Stimulated activated memory B cell treated with anti-CD40 and anti-IgM and Interleukin-4, amounts not matched to agents 10 μg/mL and 1 μg/mL and 100 μg/mL, for 72 hours (primary cell): ENCODE results near the gene IQCM.

Experiments used
- ATAC-seq: fragments of 150-1000 bp; cut with Tn5 transposase; 2 replicates; pipeline ENCODE4 v1.10.0; 2021
- H3K27ac Mint-ChIP-seq: one replicate; pipeline ENCODE4 v1.8.0; 2022; ENCODE audit warnings: mild to moderate bottlenecking, mixed read lengths
- H3K27me3 Mint-ChIP-seq: one replicate; pipeline ENCODE4 v1.8.0; 2022; ENCODE audit warnings: mixed read lengths
- H3K36me3 Mint-ChIP-seq: one replicate; pipeline ENCODE4 v1.8.0; 2022; ENCODE audit warnings: mixed read lengths
- H3K4me1 Mint-ChIP-seq: one replicate; pipeline ENCODE4 v1.8.0; 2022; ENCODE audit warnings: mixed read lengths
- H3K4me3 Mint-ChIP-seq: one replicate; pipeline ENCODE4 v1.8.0; 2022; ENCODE audit warnings: mild to moderate bottlenecking, moderate library complexity, mixed read lengths
- H3K9me3 Mint-ChIP-seq: one replicate; pipeline ENCODE4 v1.8.0; 2022; ENCODE audit warnings: mixed read lengths

Gene IQCM

GRCh38 chr4:149746276-149746675, 69.4 kb downstream of the IQCM start:
- no peaks in the 10 kb centered on the region for H3K36me3 Mint-ChIP-seq
- no peak for ATAC-seq
- H3K4me3 Mint-ChIP-seq, result no peak overlapping the region
- no peaks in the 10 kb centered on the region for H3K4me1 Mint-ChIP-seq
- no peaks in the 10 kb centered on the region for H3K9me3 Mint-ChIP-seq
- no peaks in the 10 kb centered on the region for H3K27me3 Mint-ChIP-seq
- no peak overlapping the region for H3K27ac Mint-ChIP-seq

DNA sequence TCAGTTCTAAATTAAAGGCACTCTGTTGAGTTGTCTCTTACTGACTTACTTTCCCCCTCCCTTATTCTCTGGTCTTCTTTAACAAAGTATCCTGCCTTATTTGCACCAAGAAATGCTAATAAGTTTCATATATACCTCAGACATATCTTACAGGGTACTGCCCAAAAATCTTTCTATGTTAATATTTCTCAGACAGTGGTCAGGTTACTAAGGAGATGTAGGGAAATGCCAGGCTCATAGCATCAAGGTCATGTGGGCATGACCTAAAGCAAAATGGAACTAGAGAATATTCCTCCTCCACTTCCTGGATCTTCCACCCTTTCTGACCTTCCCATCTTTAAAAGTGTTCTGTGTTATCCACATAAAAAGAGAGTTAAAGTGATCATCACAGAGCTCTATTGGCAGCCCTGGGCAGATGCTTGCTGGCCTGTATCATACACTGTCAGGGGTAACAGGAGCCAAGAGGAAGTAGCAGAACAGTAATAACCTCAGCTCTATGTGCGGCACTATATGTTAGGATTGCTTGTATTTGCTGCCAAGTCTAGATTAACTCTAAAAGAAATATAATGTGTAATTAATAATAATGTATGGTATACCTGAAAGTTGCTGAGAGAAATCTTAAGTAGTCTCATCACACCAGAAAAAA, 74.3 kb downstream of the IQCM start:
- Mint-ChIP-seq H3K4me3 (no peak overlapping the region), H3K4me1 (no peaks in the 10 kb centered on the region), H3K36me3 (no peaks in the 10 kb centered on the region), H3K27ac (no peak overlapping the region), H3K27me3 (no peaks in the 10 kb centered on the region), H3K9me3 (no peaks in the 10 kb centered on the region)
- no peak for ATAC-seq

DNA sequence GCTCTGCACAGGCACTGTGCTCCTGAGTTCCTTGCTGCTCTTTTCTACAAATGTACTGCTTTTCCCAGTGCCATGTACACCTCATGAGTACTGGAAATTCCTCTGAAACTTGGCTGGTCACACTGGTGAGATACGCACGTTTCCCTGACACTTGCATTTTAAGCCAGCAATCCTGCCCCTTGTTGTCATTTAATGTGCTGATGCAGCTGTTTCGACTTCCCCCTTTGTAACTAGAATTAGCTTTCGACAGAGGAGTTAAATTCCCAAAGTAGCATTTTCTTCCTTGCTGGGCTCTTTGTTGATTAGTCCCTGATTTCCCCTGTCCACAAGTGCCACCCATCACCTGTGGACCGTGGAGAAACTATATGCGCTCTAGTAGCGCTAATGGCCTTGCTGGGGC, 77.5 kb downstream of the IQCM start:
- no peaks in the 10 kb centered on the region for H3K27me3 Mint-ChIP-seq
- H3K27ac Mint-ChIP-seq, result no peak overlapping the region
- H3K36me3 Mint-ChIP-seq, result no peaks in the 10 kb centered on the region
- no peak for ATAC-seq
- H3K9me3 Mint-ChIP-seq, result no peaks in the 10 kb centered on the region
- no peak overlapping the region for H3K4me3 Mint-ChIP-seq
- H3K4me1 Mint-ChIP-seq, result no peaks in the 10 kb centered on the region

DNA sequence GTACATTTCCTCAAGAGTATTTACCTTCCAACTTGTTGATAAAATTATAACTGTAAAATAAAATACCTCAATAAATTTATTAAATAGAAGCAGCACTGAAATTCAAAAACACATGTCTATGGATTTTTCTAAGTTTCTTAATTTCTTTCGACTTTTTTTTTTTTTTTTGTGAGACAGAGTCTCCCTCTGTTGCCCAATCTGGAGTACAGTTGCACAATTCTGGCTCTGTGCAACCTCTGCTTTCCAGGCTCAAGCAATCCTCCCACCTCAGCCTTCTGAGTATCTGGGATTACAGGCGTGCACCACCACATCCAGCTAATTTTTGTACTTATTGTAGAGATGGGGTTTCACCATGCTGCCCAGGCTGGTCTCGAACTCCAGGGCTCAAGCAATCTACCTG, 79.8 kb downstream of the IQCM start:
- Mint-ChIP-seq H3K27me3 (no peaks in the 10 kb centered on the region), H3K9me3 (peaks cover 2% of the 10 kb centered on the region), H3K4me1 (no peaks in the 10 kb centered on the region), H3K4me3 (no peak overlapping the region), H3K36me3 (no peaks in the 10 kb centered on the region), H3K27ac (no peak overlapping the region)
- ATAC-seq, result no peak

DNA sequence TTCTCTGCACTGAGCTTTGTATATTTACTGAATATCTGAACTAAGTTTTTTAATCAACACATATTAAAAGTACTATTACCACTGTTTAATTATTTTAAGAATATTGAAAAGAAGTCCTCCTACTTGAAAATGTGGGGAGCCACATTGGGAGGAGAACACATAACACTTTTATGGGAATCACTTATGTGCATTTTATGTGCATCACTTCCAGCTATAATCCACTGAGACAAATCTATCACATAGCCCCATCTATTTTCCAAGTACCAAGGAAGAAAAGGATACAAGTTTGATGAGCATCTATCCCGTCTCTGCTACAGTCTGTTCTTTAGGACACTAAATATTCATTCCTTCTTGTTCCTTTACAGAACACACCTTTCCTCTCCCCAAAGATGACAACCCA, 87.2 kb downstream of the IQCM start:
- H3K4me1 Mint-ChIP-seq, result no peaks in the 10 kb centered on the region
- H3K27ac Mint-ChIP-seq, result no peak overlapping the region
- no peaks in the 10 kb centered on the region for H3K27me3 Mint-ChIP-seq
- ATAC-seq, result no peak
- H3K36me3 Mint-ChIP-seq, result no peaks in the 10 kb centered on the region
- H3K9me3 Mint-ChIP-seq, result peaks cover 6% of the 10 kb centered on the region
- no peak overlapping the region for H3K4me3 Mint-ChIP-seq

DNA sequence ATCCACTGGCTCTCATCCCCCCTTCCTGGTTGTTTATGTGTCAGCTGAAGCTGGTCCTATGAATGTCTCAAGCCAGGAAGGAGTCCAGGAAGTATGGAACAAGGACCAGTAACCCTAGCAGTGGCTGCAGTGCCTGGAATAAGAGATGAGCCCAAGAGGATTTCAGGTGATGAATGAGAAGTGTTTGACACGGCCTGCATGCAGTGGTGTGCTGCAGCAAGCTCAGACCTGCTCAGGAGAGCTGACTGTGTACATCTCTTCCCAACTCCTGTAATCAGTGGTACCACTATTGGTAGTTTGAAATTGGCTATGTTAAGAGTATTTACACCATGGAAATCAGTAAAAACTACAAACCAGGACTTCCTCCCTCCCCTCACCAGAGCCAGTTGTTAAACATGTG, 88.0 kb downstream of the IQCM start:
- ATAC-seq, result no peak
- Mint-ChIP-seq H3K36me3 (no peaks in the 10 kb centered on the region), H3K4me1 (no peaks in the 10 kb centered on the region), H3K27me3 (no peaks in the 10 kb centered on the region), H3K9me3 (peaks cover 6% of the 10 kb centered on the region), H3K4me3 (no peak overlapping the region), H3K27ac (no peak overlapping the region)

DNA sequence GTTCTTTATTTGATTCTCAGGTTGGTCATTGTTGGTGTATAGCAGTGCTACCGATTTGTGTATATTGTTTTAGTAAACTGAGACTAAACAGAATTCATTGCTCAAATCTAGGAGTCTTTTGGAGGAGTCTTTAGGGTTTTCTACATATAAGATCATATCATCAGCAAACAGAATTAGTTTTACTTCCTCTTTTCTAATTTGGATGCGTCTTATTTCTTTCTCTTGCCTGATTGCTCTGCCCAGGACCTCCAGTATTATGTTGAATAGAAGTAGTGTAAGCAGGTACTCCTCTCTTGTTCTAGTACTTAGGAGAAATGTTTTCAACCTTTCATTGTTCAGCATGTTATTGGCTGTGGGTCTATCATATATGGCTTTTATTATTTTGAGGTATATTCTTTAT, 92.6 kb downstream of the IQCM start:
- Mint-ChIP-seq H3K9me3 (peaks cover 3% of the 10 kb centered on the region), H3K4me1 (no peaks in the 10 kb centered on the region), H3K27ac (no peak overlapping the region), H3K27me3 (no peaks in the 10 kb centered on the region), H3K36me3 (no peaks in the 10 kb centered on the region), H3K4me3 (no peak overlapping the region)
- ATAC-seq, result no peak

DNA sequence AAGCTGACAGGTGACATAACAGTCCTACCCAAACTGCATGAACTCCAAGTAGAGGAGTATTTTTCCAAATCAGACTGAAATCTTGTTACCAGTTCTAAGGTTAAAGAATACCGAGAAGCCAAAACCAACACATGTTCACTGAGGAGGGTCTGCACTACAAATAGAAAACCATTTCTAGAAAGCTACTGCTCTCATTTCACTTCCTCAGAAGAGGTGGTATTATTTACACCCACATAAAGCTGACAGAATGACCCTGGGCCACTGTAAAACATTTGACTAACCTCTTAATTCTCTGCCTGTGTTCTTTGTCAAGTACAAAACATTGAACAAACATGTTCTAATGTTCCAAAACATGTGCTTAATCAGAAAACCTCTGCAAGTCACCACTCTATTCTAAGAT, 95.8 kb downstream of the IQCM start:
- H3K4me3 Mint-ChIP-seq, result no peak overlapping the region
- no peaks in the 10 kb centered on the region for H3K4me1 Mint-ChIP-seq
- no peak overlapping the region for H3K27ac Mint-ChIP-seq
- ATAC-seq, result no peak
- peaks cover 3% of the 10 kb centered on the region for H3K9me3 Mint-ChIP-seq
- H3K27me3 Mint-ChIP-seq, result no peaks in the 10 kb centered on the region
- H3K36me3 Mint-ChIP-seq, result no peaks in the 10 kb centered on the region

GRCh38 chr4:149719357-149719756, 96.3 kb downstream of the IQCM start:
- H3K36me3 Mint-ChIP-seq, result no peaks in the 10 kb centered on the region
- no peak overlapping the region for H3K27ac Mint-ChIP-seq
- H3K9me3 Mint-ChIP-seq, result peaks cover 1% of the 10 kb centered on the region
- ATAC-seq, result no peak
- no peaks in the 10 kb centered on the region for H3K27me3 Mint-ChIP-seq
- no peaks in the 10 kb centered on the region for H3K4me1 Mint-ChIP-seq
- no peak overlapping the region for H3K4me3 Mint-ChIP-seq

- Mint-ChIP-seq H3K4me1 (no peaks in the 10 kb centered on the region), H3K9me3 (no peaks in the 10 kb centered on the region), H3K4me3 (no peak overlapping the region), H3K27me3 (no peaks in the 10 kb centered on the region), H3K36me3 (no peaks in the 10 kb centered on the region), H3K27ac (no peak overlapping the region)
- ATAC-seq, result no peak
Measured at GRCh38 chr4:149718500-149718899, 97.1 kb downstream of the IQCM start.

- Mint-ChIP-seq H3K4me3 (no peak overlapping the region), H3K36me3 (no peaks in the 10 kb centered on the region), H3K27ac (no peak overlapping the region), H3K4me1 (no peaks in the 10 kb centered on the region), H3K27me3 (no peaks in the 10 kb centered on the region), H3K9me3 (no peaks in the 10 kb centered on the region)
- ATAC-seq, result no peak
Measured at GRCh38 chr4:149716728-149717127, 98.9 kb downstream of the IQCM start.

DNA sequence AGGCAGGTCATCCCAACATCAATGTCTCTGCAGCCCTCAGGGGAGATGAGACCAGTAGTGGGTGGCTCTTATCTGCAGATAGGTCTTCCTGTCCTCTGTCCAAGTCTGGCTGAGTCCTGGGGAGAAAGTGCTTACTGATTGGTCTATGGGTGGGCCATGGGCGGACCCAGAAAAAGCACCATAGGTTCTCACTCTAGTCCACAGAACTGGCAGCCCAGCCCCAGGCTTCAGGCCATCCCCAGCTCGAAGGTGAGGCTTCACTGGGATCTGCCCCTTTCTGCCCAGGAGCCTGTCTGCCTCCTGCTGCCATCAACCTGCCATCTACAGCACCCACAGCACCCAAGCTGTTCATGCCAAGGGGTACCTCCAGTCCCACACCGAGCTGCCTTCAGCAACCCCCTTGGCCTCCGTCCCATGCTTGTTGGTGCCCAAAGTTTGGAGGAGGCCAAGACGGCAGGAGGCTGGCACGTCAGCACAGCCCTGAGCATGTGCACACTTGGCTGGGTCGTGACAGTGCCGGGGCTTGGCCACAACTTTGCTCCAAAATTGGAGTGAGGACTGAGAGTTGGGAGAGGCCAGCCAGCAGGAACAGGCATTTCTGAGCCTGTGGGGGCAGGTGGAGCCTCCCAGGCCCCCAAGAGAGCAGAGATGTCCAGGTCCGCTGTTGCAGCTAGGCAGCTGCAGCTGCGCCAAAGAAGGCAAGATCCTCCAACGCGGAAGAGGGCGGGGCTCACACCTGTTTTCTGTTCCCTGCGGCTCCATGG, 99.6 kb downstream of the IQCM start:
- Mint-ChIP-seq H3K4me3 (no peak overlapping the region), H3K36me3 (no peaks in the 10 kb centered on the region), H3K9me3 (no peaks in the 10 kb centered on the region), H3K27ac (no peak overlapping the region), H3K4me1 (no peaks in the 10 kb centered on the region), H3K27me3 (no peaks in the 10 kb centered on the region)
- no peak for ATAC-seq

GRCh38 chr4:149713031-149713430, 102.6 kb downstream of the IQCM start:
- Mint-ChIP-seq H3K27me3 (no peaks in the 10 kb centered on the region), H3K4me3 (no peak overlapping the region), H3K9me3 (no peaks in the 10 kb centered on the region), H3K36me3 (no peaks in the 10 kb centered on the region), H3K4me1 (no peaks in the 10 kb centered on the region), H3K27ac (no peak overlapping the region)
- no peak for ATAC-seq

DNA sequence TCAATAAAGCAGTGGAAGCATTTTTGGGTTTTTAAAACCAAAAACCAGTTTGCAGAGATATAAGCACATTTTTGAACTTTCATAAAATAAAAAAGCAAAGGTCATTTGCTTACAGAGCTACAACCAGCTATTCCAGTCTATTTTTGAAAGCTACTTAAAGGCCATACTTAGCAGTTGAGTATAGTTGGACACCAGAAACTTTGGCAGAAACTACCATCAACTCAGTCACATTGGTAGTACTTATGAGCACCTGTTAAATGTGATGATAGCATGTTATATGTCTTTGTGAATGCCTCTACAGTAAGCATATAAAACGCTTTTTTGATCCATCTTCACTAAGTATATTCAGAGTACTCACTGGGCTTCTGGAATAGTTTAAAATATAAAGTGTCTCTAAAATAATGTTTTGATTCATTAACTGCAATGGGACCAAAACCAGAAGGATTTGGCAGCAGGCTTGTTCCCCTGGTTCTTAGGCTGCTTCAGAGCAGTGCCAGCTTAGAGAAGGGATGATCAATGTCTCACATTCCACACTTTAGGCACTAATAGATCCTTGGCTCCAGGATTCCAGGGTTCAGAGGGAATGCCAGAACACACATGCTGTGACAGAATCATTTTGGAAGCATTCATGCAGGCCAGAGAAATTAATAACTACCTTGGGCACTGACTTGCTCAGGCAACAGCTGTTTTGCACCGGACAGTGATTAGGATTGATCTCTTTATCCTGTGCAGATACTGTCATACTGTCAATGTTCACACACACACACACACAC, 103.9 kb downstream of the IQCM start:
- no peak for ATAC-seq
- Mint-ChIP-seq H3K4me3 (no peak overlapping the region), H3K27ac (no peak overlapping the region), H3K9me3 (no peaks in the 10 kb centered on the region), H3K36me3 (no peaks in the 10 kb centered on the region), H3K27me3 (no peaks in the 10 kb centered on the region), H3K4me1 (no peaks in the 10 kb centered on the region)

DNA sequence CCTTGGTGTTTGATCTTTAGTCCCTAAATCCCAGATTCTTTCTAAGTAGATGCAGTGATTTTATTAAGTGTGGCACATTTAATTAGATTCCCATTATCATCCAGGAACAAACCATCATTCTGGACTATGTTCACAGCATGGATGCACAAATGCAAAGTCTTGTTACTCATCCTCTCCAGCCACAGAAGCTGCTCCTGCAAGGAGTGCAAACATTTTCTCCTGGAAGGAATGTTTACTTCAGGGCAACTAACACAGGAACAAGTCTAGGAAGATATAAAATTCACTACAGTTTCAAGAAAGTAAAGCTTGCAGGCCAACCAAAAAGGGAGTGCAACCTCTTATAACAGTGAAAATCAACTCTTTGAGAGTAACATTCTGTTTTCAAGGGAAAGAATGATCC, 106.0 kb downstream of the IQCM start:
- no peaks in the 10 kb centered on the region for H3K27me3 Mint-ChIP-seq
- no peak for ATAC-seq
- no peak overlapping the region for H3K4me3 Mint-ChIP-seq
- no peaks in the 10 kb centered on the region for H3K9me3 Mint-ChIP-seq
- no peaks in the 10 kb centered on the region for H3K4me1 Mint-ChIP-seq
- no peaks in the 10 kb centered on the region for H3K36me3 Mint-ChIP-seq
- H3K27ac Mint-ChIP-seq, result no peak overlapping the region
